ENCODE data around the gene NUP107. TPM values are rescaled to one million over a fixed set of nuclear protein-coding genes. Genes with fewer than 3 reads are reported as not detected.

The NUP107 gene
- total and polyA plus RNA-seq, 7 donors = 6.0 to 34.3 (median 24.2) TPM

- Histone ChIP-seq H3K27me3 (no peaks in the 10 kb centered on the region), H3K27ac (no peak overlapping the region), H3K36me3 (peaks cover 3 to 35% (median 5%) of the 10 kb centered on the region in 4 donors), H3K4me1 (peaks cover 0 to 21% (median 18%) of the 10 kb centered on the region in 4 donors), H3K4me3 (no peak overlapping the region), H3K9me3 (no peaks in the 10 kb centered on the region)
- intact Hi-C loops (cut with DNase I) = no loop called here
- 81 to 84% methylated on average over 4 of the region's 4 CpGs for WGBS, 2 donors
- no peak for TF ChIP-seq POLR2A (IDR thresholded peaks at IDR 0.05)
- no peak for TF ChIP-seq CTCF (IDR thresholded peaks at IDR 0.05)
- no peak for DNase-seq
Observed at GRCh38 chr12:68750506-68750905, 63.7 kb downstream of the NUP107 start.

GRCh38 chr12:68755536-68756243 lies 68.9 kb downstream of the NUP107 start:
- no peaks in the 10 kb centered on the region for H3K9me3 ChIP-seq
- no peak overlapping the region for H3K27ac ChIP-seq
- no peak for TF ChIP-seq CTCF (IDR thresholded peaks at IDR 0.05)
- TF ChIP-seq EP300 (IDR thresholded peaks at IDR 0.05) = no peak
- no peak for TF ChIP-seq POLR2A (IDR thresholded peaks at IDR 0.05)
- TF ChIP-seq POLR2AphosphoS5 (IDR thresholded peaks at IDR 0.05) = no peak
- H3K4me3 ChIP-seq = no peak overlapping the region
- no peaks in the 10 kb centered on the region for H3K4me1 ChIP-seq
- intact Hi-C loops (cut with DNase I) = no loop called here
- 97% methylated on average over 4 of the region's 4 CpGs for WGBS, 2 donors
- DNase-seq = no peak
- peaks cover 3 to 68% (median 8%) of the 10 kb centered on the region in 4 donors for H3K36me3 ChIP-seq
- no peaks in the 10 kb centered on the region for H3K27me3 ChIP-seq

GRCh38 chr12:68759852-68760251 lies 73.1 kb downstream of the NUP107 start:
- Histone ChIP-seq H3K36me3 (peaks cover 0 to 77% (median 6%) of the 10 kb centered on the region in 4 donors), H3K27me3 (no peaks in the 10 kb centered on the region), H3K9me3 (no peaks in the 10 kb centered on the region), H3K27ac (no peak overlapping the region), H3K4me3 (no peak overlapping the region), H3K4me1 (no peaks in the 10 kb centered on the region)
- no peak for DNase-seq
- intact Hi-C loops (cut with DNase I) = no loop called here
- 89 to 96% methylated on average over 5 of the region's 5 CpGs for WGBS, 2 donors
- no peak for TF ChIP-seq CTCF (IDR thresholded peaks at IDR 0.05)
- TF ChIP-seq POLR2A (IDR thresholded peaks at IDR 0.05) = no peak
- TF ChIP-seq POLR2AphosphoS5 (IDR thresholded peaks at IDR 0.05) = no peak
- no peak for TF ChIP-seq EP300 (IDR thresholded peaks at IDR 0.05)

- no peak overlapping the region for H3K4me3 ChIP-seq
- H3K27me3 ChIP-seq = no peaks in the 10 kb centered on the region
- WGBS, 2 donors = 91 to 95% methylated on average over 7 of the region's 7 CpGs
- H3K27ac ChIP-seq = no peak overlapping the region
- no peaks in the 10 kb centered on the region for H3K9me3 ChIP-seq
- DNase-seq = no peak
- no peaks in the 10 kb centered on the region for H3K4me1 ChIP-seq
- intact Hi-C loops (cut with DNase I) = no loop called here
- no peak for TF ChIP-seq CTCF (IDR thresholded peaks at IDR 0.05)
- no peak for TF ChIP-seq POLR2A (IDR thresholded peaks at IDR 0.05)
- TF ChIP-seq POLR2AphosphoS5 (IDR thresholded peaks at IDR 0.05) = no peak
- TF ChIP-seq EP300 (IDR thresholded peaks at IDR 0.05) = no peak
- peaks cover 0 to 70% (median 3%) of the 10 kb centered on the region in 4 donors for H3K36me3 ChIP-seq
Observed at GRCh38 chr12:68760806-68761441, 74.1 kb downstream of the NUP107 start.

Measured in sigmoid colon (tissue), 7 donors.